Measurements from ENCODE around the gene CCBE1.

DNA sequence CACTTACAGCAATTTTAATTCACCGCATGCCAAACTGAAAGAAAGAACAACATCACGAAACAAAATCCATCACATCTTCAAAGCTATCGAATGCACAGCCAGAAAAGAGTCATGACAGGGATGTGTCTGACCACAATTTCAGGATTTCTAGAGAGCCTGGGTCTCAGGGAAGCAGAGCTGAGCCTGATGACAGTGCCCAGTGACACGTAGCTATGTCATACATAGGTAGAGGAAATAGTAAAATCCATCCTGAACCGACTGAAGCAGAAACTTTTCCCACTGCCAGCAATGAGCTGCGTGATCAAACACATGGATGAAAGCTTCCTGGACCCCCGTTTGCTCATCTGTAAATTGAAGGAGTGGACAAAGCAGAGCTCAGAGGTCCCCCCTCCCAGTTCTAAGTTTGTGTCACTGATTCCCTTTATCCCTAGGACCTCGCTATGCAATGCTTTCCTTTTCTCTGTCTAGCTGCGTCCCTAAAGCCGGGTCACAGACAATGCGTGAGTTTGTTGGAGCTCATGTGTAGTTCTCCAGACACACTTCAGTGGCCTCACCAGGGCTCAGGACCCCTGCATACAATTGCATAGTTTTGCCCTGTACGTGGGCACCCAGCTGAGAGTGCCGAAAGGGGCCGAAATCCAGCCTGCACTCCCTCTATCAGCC lies 37.6 kb downstream of the CCBE1 start:
- no peak for TF ChIP-seq SP1 (IDR thresholded peaks at IDR 0.05)
- TF ChIP-seq ARNT (IDR thresholded peaks at IDR 0.05), result no peak
- no peak for TF ChIP-seq CTBP1 (IDR thresholded peaks at IDR 0.05; ENCODE audit: borderline replicate concordance)
- TF ChIP-seq LEF1 (IDR thresholded peaks at IDR 0.05; ENCODE audit: borderline replicate concordance), result no peak
- no peak for TF ChIP-seq TARDBP (IDR thresholded peaks at IDR 0.05)
- no peak for TF ChIP-seq ELF4 (IDR thresholded peaks at IDR 0.05)
- no peak for TF ChIP-seq BHLHE40 (IDR thresholded peaks at IDR 0.05; ENCODE audit: borderline replicate concordance)

Data from HEK293T (cell line).